ENCODE measurements around the gene AP1S2. TPM values are rescaled to one million over a fixed set of nuclear protein-coding genes. Genes with fewer than 3 reads are reported as not detected.

Gene AP1S2
- total RNA-seq, 2 experiments from 2014 or later: 34.8 to 35.2 TPM

GRCh38 chrX:15814771-15815365 is 39.7 kb downstream of the AP1S2 start:
- ChIA-PET CTCF (no interaction called here), POLR2A (no interaction called here)

- POLR2A ChIA-PET: no interaction called here
- CTCF ChIA-PET: no interaction called here
Observed at GRCh38 chrX:15813416-15813815, 41.2 kb downstream of the AP1S2 start.

- ChIA-PET CTCF (no interaction called here), POLR2A (no interaction called here)
Observed at GRCh38 chrX:15812192-15812938, 42.2 kb downstream of the AP1S2 start.

GRCh38 chrX:15808254-15808653 is 46.4 kb downstream of the AP1S2 start:
- CTCF ChIA-PET: interaction anchor here (0.7 kb wide), 1 partner anchor 344 kb away, joined by 3 read pairs; no protein-coding TSS in a partner anchor
- POLR2A ChIA-PET: no interaction called here

GRCh38 chrX:15804563-15804962 is 50.0 kb downstream of the AP1S2 start:
- ChIA-PET POLR2A (no interaction called here), CTCF (no interaction called here)

- POLR2A ChIA-PET: no interaction called here
- CTCF ChIA-PET: no interaction called here
Observed at GRCh38 chrX:15797707-15798106, 56.9 kb downstream of the AP1S2 start.

- POLR2A ChIA-PET: interaction anchor here (1.2 to 1.6 kb wide), 2 partner anchors 53 to 64 kb away, joined by 3 to 5 read pairs; partner anchors contain the start of gene CA5B
- CTCF ChIA-PET: interaction anchor here (1.0 kb wide), 1 partner anchor 53 kb away, joined by 3 read pairs; the partner anchor contains the start of gene CA5B
Observed at GRCh38 chrX:15790769-15791290, 63.8 kb downstream of the AP1S2 start.

- CTCF ChIA-PET: interaction anchor here (1.0 kb wide), 1 partner anchor 52 kb away, joined by 3 read pairs; the partner anchor contains the start of gene CA5B
- POLR2A ChIA-PET: interaction anchor here (0.6 to 1.6 kb wide), 3 partner anchors 10 to 65 kb away, joined by 3 to 5 read pairs (median 4); partner anchors contain the start of gene CA5B
Observed at GRCh38 chrX:15789979-15790768, 64.4 kb downstream of the AP1S2 start, which contains the start of gene ZRSR2. Gene ZRSR2, plus strand, starts transcription at chrX:15790484. Its CDS starts 12 bp downstream, at chrX:15790496.

- ChIA-PET CTCF (no interaction called here), POLR2A (no interaction called here)
Observed at GRCh38 chrX:15786915-15787314, 67.7 kb downstream of the AP1S2 start.

GRCh38 chrX:15785176-15785750 is 69.3 kb downstream of the AP1S2 start:
- ChIA-PET CTCF (no interaction called here), POLR2A (interaction anchor here (0.6 kb wide), 1 partner anchor 9 kb away, joined by 6 read pairs; no protein-coding TSS in a partner anchor)

- ChIA-PET CTCF (no interaction called here), POLR2A (interaction anchor here (1.0 kb wide), 1 partner anchor 73 kb away, joined by 6 read pairs; the partner anchor contains the start of gene AP1S2)
Observed at GRCh38 chrX:15781961-15782699, 72.5 kb downstream of the AP1S2 start.

Other genes starting within 250 kb of the AP1S2 start
- gene CLTRN, start 190.0 kb downstream of the AP1S2 start, total RNA-seq: under 1 TPM; 0.42 to 0.67 TPM
- 1 to 10 TPM; 6.0 to 7.3 TPM for gene CA5B, start 116.5 kb downstream of the AP1S2 start, total RNA-seq
- gene ZRSR2, start 64.3 kb downstream of the AP1S2 start, total RNA-seq: 10 to 100 TPM; 11.0 to 13.1 TPM